Measurements from ENCODE around the gene SLC2A4RG.

DNA sequence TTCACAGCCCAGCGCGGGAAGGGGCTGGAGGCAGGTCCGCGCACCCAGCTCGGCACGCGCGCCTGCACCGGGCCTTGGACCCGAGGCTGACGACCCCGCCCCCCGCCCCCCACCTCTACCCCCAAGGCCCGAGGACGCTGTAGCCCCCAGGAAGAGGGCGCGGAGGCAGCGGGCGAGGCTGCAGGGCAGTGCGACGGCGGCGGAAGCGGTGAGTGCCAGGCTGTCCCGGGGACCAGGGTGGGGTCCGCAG is 2.0 kb upstream of the SLC2A4RG start:
- TF ChIP-seq, protein P1, sequence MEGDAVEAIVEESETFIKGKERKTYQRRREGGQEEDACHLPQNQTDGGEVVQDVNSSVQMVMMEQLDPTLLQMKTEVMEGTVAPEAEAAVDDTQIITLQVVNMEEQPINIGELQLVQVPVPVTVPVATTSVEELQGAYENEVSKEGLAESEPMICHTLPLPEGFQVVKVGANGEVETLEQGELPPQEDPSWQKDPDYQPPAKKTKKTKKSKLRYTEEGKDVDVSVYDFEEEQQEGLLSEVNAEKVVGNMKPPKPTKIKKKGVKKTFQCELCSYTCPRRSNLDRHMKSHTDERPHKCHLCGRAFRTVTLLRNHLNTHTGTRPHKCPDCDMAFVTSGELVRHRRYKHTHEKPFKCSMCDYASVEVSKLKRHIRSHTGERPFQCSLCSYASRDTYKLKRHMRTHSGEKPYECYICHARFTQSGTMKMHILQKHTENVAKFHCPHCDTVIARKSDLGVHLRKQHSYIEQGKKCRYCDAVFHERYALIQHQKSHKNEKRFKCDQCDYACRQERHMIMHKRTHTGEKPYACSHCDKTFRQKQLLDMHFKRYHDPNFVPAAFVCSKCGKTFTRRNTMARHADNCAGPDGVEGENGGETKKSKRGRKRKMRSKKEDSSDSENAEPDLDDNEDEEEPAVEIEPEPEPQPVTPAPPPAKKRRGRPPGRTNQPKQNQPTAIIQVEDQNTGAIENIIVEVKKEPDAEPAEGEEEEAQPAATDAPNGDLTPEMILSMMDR (IDR thresholded peaks at IDR 0.05; ENCODE audit: extremely low read depth in 1 of 2, insufficient read depth in 1 of 2, low read depth in 1 of 2, low read length in 2 of 2): no peak
- TF ChIP-seq POLR2A (IDR thresholded peaks at IDR 0.05; ENCODE audit: low read depth, low read length) (no peak), EZH2 (IDR thresholded peaks at IDR 0.05; ENCODE audit: borderline replicate concordance, low read depth, low read length, severe bottlenecking) (no peak), POLR2AphosphoS5 (IDR thresholded peaks at IDR 0.05; ENCODE audit: insufficient read depth, low read depth, low read length) (no peak), FOS (IDR thresholded peaks at IDR 0.05; ENCODE audit: borderline replicate concordance, insufficient read depth, low read length) (no peak), JUN (IDR thresholded peaks at IDR 0.05; ENCODE audit: borderline replicate concordance, insufficient read depth, insufficient read length, low read depth) (no peak), MYC (IDR thresholded peaks at IDR 0.05; ENCODE audit: low read depth, low read length) (no peak)
- TF ChIP-seq, protein P2, sequence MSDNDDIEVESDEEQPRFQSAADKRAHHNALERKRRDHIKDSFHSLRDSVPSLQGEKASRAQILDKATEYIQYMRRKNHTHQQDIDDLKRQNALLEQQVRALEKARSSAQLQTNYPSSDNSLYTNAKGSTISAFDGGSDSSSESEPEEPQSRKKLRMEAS (IDR thresholded peaks at IDR 0.05; ENCODE audit: insufficient read depth, insufficient read length): no peak
